GM12801 (cell line): ENCODE data around the gene RARB.

Experiments
- CTCF ChIP-seq: IDR thresholded peaks from one replicate; pipeline ENCODE4 v1.5.1; 2011; ENCODE audit warnings: control low read depth; ENCODE audit not compliant: insufficient read length; ENCODE audit errors: extremely low read depth

The RARB gene

DNA sequence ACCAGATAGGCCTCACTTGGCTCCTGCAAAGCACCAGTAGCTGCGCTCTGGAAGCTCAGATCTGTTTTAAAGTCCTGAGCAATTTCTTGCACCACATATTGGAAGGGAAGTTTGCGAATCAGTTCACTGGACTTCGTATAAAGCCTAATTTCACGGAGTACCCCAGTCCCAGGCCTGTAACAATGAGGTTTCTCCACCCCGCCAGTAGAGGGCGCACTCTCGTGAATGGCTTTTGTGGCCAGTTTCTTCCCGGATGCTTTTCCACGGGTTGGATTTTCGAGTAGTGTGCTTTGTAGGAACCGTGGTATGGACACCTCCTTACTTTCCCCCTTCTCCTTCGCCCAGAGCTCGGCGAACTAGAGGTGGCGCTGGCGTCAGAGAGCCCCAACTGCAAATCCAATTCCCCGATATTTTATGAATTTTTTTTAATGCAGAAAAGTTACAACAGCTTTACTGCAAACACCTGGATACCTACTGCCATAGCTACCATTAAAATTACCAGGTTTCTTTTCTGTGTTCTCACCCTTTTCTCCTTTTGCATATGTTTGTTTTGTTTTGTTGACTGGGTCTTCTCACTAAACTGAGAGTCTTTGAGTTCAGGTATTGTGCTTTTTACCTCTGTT, 13.3 kb downstream of the RARB start:
- TF ChIP-seq CTCF: no peak

DNA sequence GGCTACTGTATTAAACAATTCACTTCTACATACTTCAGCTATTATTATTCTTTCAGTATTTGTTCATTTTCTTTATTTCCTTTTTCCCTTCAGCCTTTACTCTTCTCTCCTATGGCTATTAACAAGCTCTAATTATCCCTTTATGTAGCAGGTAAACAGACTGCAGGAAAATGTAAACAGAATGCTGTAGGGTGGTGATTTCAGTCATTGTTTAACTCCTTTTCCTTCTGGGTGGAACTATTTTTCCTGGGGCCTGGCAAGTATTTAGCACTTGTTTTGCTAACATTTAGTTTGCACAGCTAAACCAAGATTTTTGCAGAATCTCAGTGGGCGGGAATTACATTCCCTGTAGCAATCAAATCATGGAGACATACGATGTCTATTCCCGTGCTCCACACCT, 14.4 kb downstream of the RARB start:
- no peak for TF ChIP-seq CTCF

GRCh38 chr3:25444273-25444672, 16.2 kb downstream of the RARB start:
- TF ChIP-seq CTCF: no peak

GRCh38 chr3:25445731-25446130, 17.7 kb downstream of the RARB start:
- no peak for TF ChIP-seq CTCF

GRCh38 chr3:25447285-25447684, 19.2 kb downstream of the RARB start:
- TF ChIP-seq CTCF: no peak

DNA sequence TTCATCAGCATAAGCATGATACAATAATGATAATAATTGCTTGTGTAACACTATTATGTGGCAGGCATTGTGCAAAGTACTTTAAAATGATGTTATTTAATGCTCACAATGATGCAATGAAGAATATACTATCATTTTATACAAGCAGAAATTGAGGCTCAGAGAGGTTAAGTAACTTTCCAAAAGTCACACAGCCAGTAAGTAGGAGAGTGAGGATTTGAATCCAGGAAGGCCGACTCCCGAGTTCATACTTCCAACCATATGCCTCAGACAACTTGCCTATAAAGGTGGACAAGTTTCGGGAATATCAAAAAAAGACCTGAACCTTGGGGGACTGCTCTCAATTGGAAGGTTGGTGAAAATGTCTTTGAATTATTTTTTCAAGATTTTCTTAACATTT, 19.9 kb downstream of the RARB start:
- no peak for TF ChIP-seq CTCF

DNA sequence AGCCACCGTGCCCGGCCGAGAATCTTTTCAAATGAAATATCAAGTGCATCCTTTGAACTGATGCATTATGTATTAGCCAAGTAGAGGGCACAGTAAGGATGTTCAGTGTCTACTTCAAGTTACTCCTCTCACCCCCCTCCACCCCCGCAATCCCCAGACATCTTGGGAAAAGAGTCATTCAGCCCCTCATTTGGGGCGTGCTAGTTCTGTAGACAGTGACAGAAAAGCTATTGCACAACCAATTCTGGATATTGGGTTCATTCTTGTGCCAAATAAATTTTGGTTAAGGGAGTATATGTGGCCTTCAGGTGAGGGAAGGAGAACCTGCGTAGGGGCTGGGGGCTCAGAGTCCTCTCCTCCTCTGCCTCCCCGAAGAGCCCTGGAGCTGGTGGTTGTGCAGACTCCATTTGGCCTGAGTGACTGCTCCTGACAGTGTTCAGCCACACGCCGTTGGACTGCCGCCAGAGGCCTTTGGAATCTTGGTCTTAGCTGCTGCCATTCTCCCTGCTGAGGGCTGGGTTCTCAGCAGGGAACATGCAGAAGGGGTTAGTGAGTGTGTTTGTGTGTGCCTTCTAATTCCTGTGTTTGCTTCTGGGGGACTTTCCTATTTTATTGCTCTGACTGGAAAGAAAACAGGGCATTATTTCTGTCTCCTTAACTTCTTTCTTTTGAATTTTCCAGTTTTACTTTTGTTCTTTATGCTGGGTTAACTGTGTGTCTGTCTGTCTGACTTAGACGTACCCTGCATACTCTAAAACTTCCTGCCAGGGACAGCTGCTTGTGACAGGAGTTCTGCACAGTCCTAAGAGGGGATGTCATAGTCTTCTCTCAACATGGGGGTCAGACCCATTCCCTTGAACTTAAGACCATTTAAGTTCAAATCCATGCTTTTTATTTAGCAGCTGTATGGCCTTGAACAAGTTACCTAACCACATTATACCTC, 21.0 kb downstream of the RARB start:
- no peak for TF ChIP-seq CTCF
